NCI-H524 treated with DMSO at 0.1 percent for 48 hours (cell line): ENCODE measurements around the gene ZNF521.

Experiments used
- DNase-seq: peaks from one replicate; lab custom pipeline; 2025; lab: John Stamatoyannopoulos, UW

ZNF521 gene

DNA sequence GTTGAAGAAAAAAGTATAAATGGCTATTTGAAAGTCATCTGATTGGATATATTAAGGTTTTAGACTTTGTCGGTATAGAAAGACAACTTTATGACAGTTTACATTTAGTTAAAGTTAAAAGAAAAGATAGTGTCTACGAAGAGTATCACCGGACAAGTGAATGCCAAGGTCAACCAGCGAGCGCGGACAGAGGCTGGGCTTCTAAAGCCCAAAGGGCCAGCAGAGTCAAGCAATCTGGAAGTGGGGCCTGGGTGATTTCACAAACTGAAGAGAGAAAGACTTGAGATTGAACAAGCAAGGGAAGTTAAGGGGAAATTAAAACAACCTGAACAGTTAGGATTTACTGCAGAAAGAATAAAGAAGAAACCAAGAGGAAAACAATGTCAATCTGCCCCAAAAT is 16.3 kb downstream of the ZNF521 start:
- DNase-seq = no peak

DNA sequence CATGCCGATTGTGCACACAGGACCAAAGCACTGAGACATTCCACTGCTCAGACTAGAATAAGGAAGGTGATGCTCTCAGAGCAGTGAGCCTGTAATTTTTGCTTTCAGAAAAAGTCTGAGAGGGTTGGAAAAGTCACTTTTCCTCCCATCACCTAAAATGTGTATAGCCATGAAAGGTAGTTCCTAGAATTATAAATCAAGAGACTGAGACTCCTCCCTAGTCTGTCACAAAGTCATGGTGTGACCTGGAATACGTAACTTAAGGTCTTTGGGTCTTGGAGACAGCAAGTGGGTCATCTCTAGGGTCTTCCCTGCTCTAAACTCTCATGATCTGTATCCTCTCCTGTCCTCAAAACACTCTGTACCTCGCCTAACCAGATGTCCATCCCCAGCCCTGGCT is 16.9 kb downstream of the ZNF521 start:
- no peak for DNase-seq

DNA sequence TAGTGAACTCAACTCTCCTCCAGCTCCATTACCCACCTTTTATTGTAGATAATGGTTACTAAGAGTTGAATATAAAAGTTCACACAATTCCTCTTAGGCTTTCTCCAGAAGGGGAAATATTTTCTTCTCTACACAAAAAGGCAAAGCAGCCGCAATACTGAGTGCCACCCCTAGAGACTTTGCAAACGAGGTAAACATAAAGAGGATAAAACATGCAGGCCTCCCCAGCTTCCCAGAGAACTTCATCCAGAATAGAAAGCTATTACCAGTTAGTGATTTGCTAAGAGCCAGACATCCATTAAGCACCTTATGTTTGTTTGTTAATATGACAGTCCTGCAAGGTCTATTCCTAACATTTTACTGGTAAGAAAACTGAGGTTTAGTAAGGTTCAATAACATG is 17.4 kb downstream of the ZNF521 start:
- DNase-seq = no peak

DNA sequence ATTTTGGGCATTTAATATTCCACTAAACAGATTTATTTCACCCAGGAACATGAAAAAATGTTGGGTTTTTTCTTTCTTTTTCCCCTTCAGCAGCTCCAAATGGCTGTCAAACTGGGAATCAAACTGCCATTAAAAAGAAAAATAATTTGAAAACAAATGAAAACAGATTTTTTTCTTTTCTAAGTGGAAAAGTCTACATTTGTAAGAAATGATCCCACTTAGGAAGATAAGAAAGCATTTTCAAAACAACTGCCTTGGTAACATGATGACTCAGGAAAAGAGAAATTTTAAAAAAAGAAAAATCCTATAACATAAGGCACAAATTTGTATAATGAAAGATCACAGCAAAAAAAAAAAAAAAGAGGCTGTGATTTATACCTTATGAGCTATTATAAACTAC is 20.0 kb downstream of the ZNF521 start:
- no peak for DNase-seq

DNA sequence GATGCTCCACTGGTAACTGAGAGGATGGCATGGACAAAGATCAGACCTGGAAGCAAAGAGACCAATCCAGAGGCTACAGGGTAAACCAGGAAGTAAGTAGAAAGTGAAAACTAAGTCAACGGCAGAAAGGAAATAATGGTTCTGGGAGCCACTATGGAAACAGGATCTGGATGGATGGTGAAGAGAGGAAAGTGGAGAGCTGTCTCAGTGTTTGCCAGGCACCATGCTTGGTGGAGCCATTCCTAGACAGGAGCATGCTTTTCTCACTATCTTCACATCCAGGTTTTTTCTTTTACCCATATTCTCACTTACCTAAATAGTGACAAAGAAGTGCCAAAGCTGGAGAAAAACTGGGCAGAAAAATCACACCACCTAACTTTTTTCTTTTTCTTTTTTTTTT is 22.2 kb downstream of the ZNF521 start:
- DNase-seq = no peak

DNA sequence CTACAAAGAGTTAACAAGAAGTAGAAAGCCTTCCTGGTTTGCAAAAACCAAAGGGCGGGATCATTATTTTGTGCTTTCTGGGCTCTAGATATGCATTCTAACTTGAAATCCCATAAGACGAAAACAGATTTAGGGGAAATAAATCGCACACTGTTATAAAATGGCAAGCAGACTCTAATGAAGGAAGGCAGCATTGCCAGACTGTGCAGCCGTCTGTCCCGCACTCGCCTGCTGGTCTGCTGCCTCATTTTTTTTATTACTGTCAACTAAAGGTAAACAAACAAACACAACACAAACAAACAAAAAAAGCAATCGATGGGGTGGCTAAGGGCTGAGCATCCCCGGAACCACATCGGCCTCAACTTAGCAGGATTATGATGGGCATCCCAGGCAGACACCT is 24.4 kb downstream of the ZNF521 start:
- no peak for DNase-seq

DNA sequence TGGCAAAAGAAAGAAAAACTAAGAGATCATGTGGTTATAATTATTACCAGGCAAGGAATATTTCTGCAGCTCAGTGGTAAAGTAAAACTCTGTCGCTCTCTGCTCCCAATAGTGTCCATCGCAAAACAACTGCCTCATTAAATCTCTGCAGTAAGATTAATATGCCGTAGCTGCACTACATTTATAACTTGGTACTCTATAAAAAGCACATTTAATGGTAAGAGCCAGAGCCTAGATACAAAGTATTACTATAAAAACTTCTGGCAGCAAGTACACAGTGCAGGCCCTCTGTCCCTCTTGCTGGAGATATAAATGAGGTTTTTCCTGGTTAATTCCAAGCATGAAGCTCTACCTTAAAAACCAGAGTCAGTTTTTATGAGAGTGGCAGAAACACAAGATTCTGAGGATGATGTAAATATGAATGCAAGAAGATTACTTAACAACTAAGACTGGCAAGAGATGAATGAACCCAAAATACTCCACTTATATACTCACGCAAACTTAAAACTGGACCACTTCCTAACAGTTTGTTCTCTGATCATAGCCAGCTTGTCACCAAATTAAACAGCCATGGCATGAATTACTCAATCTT is 25.5 kb downstream of the ZNF521 start:
- no peak for DNase-seq

DNA sequence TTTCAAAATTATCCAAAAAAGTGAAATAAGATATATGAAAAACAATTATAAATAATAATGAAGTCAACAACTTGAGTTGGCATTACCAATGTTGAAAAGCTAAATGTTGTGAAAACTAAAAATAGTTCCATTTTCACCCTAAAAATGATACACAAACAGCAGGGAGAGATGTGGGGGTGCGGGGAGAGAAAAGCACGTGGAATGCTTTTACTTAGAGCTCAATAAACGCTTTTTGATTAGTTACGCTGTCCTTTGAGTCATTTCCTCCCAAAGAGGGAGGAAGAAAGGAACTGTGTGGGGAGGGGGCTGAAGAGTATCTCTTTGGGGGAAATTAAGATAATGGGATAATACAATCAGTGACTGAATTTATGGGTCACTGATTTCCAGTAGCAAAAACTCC is 29.2 kb downstream of the ZNF521 start:
- DNase-seq = no peak

DNA sequence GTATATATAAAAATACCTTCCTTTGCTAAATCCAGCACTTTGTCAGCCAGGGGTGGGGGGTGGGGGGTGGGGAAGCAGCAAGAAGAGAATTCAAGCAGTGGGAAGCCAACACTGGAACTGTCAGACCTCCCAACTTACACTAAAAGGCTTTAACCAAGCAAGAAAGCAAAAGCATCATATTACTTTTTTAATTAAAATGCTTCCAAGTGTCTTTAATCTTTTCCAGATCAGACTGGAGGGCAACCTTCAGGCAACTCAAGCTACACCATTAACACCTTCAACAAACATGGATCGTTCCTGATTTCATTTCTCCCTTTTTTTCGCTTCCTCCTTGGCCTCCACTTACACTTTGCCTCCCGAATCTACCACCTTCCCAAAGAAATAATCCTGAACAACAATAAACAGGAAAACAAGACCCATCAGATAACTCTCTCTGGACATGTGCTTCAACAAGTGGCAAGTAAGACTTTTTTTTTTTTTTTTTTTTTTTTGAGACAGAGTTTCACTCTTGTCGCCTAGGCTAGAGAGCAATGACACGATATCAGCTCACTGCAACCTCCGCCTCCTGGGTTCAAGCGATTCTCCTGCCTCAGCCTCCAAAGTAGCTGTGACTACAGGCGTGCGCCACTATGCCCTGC is 35.5 kb downstream of the ZNF521 start:
- no peak for DNase-seq

DNA sequence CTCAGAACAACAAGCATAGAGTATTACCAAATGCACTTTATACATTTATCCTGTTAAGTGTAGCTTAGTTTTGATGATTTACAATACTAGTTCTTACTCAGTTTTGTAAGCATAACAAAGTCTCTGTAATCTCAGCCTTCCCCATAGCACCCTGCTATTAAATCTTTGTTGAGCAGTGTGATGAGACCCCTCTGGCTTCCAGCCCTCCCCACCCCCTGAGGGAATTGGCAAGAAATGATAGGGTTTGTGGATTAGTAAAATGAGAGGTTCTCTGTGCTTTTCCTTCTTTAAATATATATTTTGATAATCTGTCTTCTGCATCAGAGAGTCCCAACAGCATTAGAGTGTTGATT is 37.2 kb downstream of the ZNF521 start:
- no peak for DNase-seq

DNA sequence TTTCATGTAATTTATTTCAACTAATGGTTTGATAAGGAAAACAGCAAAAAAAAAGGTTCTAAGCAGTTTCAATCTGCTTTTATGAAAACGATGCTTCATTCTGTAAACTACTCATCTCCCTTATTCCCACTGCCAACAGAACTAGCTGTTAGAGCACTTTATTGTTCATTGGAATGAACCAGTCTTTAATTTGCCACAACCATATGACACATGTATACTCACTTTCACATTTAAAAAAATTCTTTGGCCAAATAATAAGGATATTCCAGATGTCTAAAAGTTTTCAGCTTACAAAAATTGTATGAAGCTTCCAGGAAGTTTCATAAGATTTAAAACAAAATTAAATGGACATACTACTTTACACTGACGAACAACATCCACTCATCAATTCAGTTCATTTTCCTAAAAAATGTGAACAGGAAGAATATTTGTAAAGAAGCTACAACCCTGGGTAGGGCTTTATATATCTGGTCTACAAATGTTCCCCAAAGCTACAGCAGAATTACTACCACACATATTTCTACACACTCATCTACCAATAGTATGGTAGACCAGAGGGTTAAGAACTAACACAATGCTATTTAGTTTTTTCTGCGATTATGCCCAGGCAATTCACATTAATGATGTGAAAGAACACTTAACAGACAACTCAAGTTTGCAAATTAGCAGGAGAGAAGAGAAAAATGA is 37.7 kb downstream of the ZNF521 start:
- DNase-seq = no peak

DNA sequence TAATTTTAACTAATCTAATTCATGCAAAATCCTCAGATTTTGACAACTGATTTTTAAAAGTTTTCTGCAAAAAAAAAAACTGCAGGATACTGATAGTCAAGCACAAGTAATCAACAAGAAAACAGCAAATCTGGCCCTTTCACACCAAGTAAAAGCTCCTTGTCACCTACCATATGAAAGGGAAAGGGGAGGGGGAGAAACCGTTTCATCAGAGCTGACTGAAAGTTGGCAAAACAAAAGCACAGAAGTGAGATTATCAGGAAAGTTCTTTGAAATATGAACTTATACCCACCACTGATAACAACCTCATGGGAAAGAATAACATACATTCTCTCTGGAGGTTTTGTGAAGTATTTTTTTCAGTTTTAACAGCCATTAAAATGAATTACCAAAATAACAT is 38.7 kb downstream of the ZNF521 start:
- DNase-seq = no peak

DNA sequence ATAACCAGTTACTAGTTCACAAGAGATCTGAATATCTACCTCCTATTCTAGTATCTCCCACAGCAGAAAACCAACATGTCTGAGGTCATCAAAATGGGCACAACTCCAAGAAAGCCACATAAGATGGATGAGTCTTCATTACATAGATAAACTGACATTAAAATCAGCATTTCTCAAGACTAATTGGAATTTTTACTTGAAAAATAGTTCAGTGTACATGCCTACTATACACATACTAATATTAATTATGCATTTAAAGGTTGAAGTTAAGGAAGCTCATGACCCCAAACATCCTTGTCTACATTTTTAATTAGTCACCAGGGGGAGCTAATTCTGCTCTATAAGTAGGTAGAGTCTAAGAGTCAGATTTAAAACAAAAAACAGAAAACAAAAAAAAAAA is 41.9 kb downstream of the ZNF521 start:
- no peak for DNase-seq

DNA sequence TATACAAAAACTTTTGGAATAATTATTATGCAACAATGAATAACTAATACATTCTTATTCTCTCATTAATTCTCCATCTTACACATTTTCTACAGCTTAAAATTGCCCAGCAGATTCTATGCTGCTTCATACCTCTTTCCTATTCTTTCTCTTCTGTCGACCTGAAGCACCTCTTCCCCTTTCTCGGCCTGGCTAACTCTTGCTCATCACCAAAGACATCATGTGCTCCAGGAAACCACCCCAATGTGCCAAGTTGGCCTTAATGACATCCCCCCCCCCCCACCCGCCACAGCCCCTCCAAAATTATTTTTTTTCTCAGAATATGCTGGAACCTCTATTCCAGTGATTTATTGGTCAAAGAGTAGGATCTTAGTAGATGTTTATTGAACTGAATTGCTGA is 43.6 kb downstream of the ZNF521 start:
- no peak for DNase-seq

DNA sequence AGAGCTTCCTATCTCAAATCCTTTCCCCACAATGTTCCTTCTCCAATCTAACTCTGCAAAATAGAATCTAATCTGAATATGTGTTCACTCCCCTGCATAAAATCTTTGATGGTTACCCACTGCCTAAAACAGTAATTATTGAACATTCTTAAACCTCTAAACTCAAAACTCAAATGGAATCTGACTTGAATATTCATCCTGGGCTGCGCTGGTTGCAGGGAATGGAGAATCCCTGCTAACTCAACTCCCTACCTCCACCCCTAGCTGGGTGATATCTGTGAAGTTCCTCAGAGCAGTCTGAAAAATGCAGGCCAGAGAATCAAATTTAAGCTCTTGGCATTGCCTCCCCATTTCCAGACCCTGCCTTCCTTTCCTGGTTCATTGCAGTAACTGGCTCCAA is 44.8 kb downstream of the ZNF521 start:
- DNase-seq = no peak

DNA sequence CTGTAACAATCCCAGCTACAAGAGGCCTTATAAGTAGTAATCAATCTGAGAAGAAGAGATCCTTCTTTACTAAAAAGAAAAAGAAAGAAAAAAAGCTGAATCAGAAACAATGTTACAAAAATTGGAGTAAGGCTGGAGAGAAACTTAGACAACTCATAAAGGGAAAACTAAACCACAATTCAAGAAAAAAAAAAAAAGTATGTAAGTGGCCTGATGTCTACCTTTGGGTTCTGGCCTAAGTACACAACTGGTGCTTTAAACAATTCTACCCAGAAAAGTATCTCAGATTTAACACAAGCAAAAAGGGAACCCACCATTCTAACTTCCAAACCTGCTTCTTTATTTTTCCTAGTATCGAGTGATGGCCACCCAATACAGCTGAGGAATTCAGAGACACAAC is 45.3 kb downstream of the ZNF521 start:
- no peak for DNase-seq

DNA sequence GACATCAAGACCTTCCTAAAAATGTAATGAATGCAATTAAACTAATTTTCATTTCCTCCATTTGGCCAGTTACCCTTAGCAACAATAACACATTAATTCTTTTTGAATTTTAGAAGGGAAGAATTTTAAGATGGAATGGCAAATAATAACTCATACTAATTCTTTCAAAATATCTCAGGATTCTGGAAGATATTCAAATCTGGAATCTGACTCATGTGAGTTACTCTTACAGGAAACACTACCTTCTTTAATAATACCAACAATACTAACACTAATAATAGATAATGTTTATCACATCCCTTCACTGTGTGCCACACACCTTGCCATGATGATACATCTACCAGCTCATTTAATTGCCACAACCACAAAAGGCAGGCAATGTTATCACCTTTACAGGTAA is 46.4 kb downstream of the ZNF521 start:
- no peak for DNase-seq

DNA sequence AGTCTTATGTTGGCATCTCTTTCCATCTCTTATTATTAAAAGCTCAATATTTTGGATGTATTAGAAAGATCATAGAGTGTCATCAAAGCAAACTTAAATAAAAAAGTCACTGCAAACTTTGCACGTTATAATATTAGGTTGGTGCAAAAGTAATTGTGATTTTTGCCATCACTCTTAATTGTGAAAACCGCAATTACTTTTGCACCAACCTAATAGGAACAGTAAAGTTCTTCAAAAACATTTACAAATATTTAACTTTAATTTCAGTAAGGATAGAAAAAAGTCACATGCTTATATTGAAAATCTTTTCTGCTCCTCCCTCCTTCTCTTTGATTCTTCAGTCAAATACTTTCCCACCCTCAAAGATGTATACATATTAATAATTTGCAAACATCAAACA is 51.5 kb downstream of the ZNF521 start:
- no peak for DNase-seq

DNA sequence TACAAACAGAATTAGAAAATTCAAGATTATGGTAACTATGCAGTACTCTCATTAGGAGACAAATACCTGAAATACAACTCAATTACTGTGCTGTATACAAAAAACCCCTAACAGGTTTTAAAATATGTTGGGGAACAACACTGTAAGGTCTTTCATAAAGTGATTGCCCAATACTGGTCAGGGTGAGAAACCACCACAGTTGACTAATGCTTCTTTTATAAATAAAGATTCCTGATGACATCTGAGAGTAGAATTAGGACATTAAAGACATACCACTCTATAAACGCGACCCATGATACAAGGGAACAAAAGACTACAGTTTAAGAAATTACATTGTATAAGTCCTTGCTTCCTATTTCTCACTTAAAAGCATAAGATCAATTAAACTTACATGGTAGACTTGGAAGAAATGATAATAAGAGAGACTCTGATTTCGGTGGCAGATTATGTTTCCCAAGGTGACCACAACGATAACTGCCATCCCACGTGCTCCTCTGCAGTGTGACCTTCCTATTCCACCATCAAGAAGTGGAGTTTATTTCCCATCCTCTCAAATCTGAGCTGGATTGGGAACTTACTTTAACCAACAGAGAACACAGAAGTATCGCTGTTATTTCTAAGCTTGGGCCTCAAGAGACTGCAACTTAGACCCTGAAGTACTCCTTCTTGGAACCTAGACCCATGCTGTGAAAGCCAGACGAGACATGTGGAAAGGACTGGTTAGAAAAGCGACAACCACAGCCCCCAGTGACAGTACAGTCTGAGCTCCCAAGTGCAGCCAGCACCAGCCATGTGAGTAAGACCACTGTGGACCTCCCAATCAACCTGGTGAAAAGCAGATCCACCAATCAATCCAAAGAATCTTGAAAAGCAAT is 52.3 kb downstream of the ZNF521 start:
- no peak for DNase-seq

DNA sequence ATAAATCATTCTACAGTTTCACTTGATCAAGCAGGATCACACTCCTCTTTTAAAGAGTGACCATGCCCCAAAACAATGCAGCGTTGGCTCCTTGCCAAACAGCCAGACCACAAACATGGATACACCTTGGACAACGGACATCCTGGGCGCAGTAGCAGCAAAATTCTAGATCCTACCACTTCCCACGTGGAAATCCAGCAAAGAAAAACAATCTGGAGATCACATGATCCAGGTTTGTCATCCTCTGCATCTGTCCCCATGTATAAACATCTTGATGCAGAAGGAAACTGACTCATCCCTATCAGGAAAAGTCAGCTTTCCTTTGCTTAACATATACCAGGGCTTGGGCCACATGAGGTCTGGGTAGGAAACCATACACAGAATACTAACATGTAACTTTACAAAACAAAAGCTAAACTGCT is 53.1 kb downstream of the ZNF521 start:
- DNase-seq = no peak

DNA sequence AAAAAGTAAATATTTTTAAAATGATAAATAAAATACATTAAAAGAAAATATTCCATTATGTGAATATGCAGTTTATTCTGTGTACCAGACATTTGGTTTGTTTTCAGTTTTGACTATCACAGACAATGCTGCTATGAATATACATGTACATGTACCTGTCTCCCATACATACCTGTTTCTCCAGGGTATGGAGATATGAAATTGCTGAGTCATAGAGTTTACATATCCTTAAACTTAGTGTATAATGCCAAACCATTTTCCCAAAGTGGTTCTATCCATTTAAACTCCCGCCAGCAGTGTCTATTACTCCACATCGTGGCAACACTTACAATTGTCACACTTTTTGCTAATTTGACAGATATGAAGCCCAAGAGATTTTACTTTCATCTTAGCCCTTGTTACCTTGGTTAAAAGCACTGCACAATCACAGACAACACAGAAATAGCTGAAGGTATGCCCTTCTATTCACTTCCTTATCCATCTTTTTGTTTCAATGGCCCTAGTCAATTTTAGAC is 56.3 kb downstream of the ZNF521 start:
- no peak for DNase-seq

DNA sequence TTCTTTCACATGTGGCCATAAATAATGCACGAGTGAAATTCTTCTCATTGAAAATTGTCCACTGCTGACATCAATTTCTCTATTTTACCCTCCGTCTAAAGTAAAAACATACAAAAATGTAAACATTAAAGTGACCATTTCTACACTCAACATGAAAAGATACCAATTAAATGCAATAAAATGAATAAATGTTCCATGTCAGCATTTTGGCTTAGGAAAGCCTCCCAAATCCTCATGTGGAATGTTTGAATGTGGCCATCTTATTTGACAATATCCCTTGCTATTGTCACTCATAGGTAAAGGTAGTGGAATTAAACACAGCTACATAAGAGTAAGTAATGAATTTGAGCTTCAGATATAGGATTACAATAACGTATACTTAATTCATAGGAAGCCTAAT is 60.8 kb downstream of the ZNF521 start:
- DNase-seq = no peak
